ENCODE data around the gene HCAR3.

DNA sequence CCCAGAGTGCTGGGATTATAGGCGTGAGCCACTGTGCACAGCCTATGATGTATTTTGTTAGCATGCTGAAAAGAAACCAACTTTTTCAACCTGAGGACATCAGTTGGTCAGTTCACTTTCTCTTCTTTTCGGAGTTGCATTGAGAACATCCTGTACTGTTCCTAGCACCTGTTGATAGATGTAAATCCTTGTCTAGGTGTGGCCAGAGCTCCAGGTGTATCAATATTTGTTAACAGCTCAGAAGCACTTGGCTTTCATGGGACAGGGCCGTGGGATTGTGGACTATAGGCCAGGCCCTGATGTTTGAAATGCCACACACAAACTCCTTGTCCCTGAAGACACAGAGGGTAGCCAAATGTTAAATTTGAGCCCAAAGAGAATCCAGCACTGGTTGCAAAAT, 28.3 kb downstream of the HCAR3 start:
- TF ChIP-seq, protein P1, sequence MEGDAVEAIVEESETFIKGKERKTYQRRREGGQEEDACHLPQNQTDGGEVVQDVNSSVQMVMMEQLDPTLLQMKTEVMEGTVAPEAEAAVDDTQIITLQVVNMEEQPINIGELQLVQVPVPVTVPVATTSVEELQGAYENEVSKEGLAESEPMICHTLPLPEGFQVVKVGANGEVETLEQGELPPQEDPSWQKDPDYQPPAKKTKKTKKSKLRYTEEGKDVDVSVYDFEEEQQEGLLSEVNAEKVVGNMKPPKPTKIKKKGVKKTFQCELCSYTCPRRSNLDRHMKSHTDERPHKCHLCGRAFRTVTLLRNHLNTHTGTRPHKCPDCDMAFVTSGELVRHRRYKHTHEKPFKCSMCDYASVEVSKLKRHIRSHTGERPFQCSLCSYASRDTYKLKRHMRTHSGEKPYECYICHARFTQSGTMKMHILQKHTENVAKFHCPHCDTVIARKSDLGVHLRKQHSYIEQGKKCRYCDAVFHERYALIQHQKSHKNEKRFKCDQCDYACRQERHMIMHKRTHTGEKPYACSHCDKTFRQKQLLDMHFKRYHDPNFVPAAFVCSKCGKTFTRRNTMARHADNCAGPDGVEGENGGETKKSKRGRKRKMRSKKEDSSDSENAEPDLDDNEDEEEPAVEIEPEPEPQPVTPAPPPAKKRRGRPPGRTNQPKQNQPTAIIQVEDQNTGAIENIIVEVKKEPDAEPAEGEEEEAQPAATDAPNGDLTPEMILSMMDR (IDR thresholded peaks at IDR 0.05) = no peak
- TF ChIP-seq EZH2 (IDR thresholded peaks at IDR 0.05; ENCODE audit: borderline replicate concordance, insufficient read depth, low read depth, low read length, poor library complexity, severe bottlenecking) = no peak

Data from B cell (primary cell).